ENCODE results near the gene TMEM254.

DNA sequence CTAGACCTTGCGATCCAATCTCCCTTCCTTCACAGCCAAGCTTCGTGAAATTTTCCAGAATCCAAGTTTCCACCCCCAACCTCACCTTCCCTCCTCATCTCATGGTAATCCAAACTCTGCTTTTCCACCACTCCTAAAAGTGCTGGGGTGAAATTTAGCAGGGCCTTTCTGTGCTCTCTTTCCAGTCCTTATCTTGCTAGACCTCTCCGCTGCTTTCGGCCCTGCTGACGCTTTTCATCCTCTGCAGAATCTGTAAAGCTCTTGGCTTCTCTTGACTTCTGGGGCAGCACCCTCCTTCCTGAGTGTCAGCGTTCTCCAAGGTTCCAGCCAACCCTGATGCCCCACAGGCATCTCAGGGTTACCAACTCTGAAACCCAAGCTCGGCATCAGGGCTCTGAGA, 61.8 kb downstream of the TMEM254 start:
- TF ChIP-seq, protein P1, sequence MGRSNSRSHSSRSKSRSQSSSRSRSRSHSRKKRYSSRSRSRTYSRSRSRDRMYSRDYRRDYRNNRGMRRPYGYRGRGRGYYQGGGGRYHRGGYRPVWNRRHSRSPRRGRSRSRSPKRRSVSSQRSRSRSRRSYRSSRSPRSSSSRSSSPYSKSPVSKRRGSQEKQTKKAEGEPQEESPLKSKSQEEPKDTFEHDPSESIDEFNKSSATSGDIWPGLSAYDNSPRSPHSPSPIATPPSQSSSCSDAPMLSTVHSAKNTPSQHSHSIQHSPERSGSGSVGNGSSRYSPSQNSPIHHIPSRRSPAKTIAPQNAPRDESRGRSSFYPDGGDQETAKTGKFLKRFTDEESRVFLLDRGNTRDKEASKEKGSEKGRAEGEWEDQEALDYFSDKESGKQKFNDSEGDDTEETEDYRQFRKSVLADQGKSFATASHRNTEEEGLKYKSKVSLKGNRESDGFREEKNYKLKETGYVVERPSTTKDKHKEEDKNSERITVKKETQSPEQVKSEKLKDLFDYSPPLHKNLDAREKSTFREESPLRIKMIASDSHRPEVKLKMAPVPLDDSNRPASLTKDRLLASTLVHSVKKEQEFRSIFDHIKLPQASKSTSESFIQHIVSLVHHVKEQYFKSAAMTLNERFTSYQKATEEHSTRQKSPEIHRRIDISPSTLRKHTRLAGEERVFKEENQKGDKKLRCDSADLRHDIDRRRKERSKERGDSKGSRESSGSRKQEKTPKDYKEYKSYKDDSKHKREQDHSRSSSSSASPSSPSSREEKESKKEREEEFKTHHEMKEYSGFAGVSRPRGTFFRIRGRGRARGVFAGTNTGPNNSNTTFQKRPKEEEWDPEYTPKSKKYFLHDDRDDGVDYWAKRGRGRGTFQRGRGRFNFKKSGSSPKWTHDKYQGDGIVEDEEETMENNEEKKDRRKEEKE (IDR thresholded peaks at IDR 0.05) = no peak
- TF ChIP-seq SP2 (CRISPR knock-in tag; IDR thresholded peaks at IDR 0.05) (no peak), GABPA (IDR thresholded peaks at IDR 0.05; ENCODE audit: low read depth, low read length) (no peak), GABPA (CRISPR knock-in tag; IDR thresholded peaks at IDR 0.05; ENCODE audit: low read depth) (no peak)
- TF ChIP-seq, protein P2, sequence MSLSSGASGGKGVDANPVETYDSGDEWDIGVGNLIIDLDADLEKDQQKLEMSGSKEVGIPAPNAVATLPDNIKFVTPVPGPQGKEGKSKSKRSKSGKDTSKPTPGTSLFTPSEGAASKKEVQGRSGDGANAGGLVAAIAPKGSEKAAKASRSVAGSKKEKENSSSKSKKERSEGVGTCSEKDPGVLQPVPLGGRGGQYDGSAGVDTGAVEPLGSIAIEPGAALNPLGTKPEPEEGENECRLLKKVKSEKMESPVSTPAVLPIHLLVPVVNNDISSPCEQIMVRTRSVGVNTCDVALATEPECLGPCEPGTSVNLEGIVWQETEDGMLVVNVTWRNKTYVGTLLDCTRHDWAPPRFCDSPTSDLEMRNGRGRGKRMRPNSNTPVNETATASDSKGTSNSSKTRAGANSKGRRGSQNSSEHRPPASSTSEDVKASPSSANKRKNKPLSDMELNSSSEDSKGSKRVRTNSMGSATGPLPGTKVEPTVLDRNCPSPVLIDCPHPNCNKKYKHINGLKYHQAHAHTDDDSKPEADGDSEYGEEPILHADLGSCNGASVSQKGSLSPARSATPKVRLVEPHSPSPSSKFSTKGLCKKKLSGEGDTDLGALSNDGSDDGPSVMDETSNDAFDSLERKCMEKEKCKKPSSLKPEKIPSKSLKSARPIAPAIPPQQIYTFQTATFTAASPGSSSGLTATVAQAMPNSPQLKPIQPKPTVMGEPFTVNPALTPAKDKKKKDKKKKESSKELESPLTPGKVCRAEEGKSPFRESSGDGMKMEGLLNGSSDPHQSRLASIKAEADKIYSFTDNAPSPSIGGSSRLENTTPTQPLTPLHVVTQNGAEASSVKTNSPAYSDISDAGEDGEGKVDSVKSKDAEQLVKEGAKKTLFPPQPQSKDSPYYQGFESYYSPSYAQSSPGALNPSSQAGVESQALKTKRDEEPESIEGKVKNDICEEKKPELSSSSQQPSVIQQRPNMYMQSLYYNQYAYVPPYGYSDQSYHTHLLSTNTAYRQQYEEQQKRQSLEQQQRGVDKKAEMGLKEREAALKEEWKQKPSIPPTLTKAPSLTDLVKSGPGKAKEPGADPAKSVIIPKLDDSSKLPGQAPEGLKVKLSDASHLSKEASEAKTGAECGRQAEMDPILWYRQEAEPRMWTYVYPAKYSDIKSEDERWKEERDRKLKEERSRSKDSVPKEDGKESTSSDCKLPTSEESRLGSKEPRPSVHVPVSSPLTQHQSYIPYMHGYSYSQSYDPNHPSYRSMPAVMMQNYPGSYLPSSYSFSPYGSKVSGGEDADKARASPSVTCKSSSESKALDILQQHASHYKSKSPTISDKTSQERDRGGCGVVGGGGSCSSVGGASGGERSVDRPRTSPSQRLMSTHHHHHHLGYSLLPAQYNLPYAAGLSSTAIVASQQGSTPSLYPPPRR (CRISPR knock-in tag; IDR thresholded peaks at IDR 0.05; ENCODE audit: borderline replicate concordance) = no peak
